Skin epidermis (tissue), 12 donors: ENCODE measurements around the gene AJAP1.

Experiments used
- H3K27ac ChIP-seq, 21 experiments: fragments of 200-600 bp; sonication (generic) in 11 of 21; one replicate each; pipeline ENCODE4 v1.5.0; 2020; ENCODE audit warnings: mild to moderate bottlenecking in 3 of 21, inconsistent platforms in 2 of 21, moderate library complexity in 2 of 21
- H3K4me3 ChIP-seq, 7 experiments: fragments of 200-600 bp; sonication (generic) in 2 of 7; one replicate each; pipeline ENCODE4 v1.5.0; 2020; ENCODE audit warnings: inconsistent platforms in 2 of 7, mild to moderate bottlenecking in 2 of 7, moderate library complexity in 1 of 7

The AJAP1 gene

DNA sequence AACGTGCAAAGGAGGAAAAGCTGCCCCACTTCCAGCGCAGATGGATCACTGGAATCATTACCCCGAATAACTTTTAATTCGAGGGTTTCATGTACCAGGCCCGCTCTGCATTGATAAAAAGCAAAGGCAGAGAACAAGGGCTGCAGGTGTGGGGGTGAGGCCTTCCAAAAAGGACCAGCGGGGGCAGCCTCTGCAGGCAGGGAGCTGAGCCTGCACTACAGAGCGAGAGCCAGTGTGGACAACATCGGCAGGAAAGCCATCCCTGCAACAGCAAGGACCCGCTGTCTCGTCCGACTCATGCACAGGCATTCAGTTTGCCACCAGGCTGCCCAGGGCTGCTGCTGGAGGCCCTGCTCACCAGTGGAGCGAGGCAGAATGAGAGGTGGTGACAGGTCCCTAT, 27.1 kb upstream of the AJAP1 start:
- no peak overlapping the region for H3K4me3 ChIP-seq
- H3K27ac ChIP-seq = no peak overlapping the region

DNA sequence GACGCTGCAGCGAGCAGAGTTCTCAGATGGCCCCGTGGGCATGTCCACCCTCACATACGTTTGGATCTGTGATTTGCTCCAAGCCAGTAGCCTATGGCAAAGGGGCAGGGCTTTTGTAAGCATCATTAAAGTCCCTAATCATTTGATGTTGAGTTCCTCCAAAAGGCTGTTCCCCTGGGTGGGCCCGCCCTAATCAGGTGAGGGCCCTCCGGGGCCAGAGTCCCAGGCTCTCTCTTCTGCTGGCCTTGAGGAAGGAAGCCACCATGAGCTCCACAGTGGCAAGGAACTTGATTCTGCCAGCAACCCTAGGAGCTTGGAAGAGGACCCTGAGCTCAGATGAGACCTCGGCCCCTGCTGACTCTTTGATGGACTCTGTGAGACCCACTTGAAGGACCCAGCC, 25.4 kb upstream of the AJAP1 start:
- H3K27ac ChIP-seq = no peak overlapping the region
- H3K4me3 ChIP-seq = no peak overlapping the region

DNA sequence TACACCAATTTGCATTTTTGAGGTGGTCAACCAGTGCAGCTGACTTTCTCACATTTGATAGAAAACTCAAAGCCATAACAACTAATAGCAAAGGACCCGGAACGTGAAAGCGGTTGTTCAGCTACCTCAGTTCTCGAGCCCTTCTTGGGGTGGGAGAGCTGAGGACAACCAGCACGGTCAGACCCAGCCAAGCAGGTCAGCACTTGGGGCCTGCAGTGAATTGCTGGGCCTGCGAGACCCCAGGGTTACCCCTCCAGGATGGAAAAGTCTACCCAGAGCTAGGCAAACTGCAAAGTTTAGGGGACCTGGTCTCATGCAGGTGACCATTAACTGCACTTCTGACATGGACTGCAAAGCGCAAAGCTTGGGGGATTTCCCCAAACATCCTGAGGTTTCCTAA, 23.8 kb upstream of the AJAP1 start:
- no peak overlapping the region for H3K27ac ChIP-seq
- no peak overlapping the region for H3K4me3 ChIP-seq

DNA sequence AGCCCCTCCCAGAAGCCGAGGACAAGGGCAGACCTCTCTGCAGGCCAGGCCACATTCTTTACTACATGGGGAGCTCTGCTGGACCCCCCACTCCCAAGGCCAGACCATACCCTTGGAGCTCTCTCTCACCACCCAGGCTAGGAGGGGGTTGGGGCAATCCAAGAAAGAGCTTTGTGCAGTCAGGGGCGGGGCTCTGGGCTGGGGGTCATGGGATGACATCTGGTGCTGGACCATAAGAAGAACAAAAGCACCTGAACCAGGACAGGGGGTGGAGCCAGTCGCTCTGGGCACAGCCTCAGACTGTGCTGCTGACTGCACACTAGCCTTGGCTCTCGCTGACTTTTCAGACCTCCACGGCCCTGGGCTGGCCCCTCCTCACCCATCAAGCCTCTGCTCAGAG, 23.1 kb upstream of the AJAP1 start:
- Histone ChIP-seq H3K27ac (no peak overlapping the region), H3K4me3 (no peak overlapping the region)

DNA sequence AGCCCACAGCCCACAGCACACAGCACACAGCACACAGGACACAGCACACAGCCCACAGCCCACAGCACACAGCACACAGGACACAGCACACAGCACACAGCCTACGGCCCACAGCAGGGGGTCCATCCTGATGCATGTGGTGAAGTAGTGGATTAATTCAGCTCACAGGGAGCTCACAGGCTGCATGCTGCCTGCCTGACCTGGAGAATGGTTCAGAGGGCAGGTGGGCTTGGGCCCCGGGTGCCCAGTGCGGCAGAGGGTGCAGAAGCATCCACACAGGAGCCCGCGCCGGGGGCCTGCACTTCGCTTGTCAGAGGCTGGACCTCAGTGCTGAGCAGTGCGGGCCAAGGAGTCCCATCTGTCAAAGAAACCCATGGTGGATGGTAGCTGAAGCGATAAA, 21.1 kb upstream of the AJAP1 start:
- Histone ChIP-seq H3K4me3 (no peak overlapping the region), H3K27ac (no peak overlapping the region)

- Histone ChIP-seq H3K4me3 (no peak overlapping the region), H3K27ac (no peak overlapping the region)
Observed at GRCh38 chr1:4634156-4634792, 20.1 kb upstream of the AJAP1 start.

DNA sequence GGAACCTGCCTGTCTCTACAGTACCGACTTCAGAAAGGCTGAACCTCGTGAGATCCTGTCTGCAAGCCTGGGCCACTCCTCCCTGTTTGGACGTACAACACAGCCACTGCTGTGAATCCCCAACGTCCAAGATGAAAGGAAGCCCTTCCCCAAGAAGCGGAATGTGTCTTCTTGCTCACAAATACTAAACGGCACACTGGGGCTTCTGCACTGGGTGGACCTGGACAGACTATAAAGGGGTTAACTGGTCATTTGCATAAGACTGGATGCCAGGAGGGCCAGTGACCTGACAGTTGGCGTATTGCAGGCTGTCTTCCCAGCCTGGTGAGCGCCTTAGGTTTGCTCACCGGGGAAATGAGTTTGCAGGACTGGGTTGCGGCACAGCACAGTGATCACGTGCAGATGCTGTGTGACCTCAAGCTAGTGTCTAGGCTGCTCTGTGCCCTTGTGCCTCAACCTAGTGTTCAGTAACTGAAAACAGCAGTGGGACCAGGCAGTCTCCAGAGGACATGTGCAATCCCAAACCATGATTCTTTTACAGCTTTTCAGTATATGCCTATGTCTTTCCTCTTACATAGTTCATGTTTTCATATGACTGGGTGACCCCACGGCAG, 19.5 kb upstream of the AJAP1 start:
- H3K27ac ChIP-seq = no peak overlapping the region
- H3K4me3 ChIP-seq = no peak overlapping the region

DNA sequence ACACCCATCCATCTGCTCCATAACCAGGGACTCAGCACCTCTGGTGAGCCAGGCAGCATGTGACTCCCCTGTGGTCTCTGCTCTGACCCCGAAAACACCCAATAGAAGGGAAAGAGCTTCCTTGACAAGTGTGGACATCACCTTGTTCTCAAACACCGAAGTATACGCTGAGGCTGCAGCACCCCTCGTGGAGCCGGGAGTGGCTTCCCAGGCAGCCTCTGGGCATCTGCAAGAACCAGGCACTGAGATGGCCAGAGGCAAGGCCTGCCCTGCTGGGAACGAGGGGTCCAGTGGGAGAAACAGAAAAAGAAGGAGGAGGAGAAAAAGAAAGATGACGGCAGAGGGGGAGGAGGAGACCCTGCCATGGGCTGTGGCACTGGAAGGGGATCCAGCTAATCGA, 18.2 kb upstream of the AJAP1 start:
- Histone ChIP-seq H3K27ac (no peak overlapping the region), H3K4me3 (no peak overlapping the region)

GRCh38 chr1:4636644-4637380, 17.6 kb upstream of the AJAP1 start:
- Histone ChIP-seq H3K27ac (no peak overlapping the region), H3K4me3 (no peak overlapping the region)

DNA sequence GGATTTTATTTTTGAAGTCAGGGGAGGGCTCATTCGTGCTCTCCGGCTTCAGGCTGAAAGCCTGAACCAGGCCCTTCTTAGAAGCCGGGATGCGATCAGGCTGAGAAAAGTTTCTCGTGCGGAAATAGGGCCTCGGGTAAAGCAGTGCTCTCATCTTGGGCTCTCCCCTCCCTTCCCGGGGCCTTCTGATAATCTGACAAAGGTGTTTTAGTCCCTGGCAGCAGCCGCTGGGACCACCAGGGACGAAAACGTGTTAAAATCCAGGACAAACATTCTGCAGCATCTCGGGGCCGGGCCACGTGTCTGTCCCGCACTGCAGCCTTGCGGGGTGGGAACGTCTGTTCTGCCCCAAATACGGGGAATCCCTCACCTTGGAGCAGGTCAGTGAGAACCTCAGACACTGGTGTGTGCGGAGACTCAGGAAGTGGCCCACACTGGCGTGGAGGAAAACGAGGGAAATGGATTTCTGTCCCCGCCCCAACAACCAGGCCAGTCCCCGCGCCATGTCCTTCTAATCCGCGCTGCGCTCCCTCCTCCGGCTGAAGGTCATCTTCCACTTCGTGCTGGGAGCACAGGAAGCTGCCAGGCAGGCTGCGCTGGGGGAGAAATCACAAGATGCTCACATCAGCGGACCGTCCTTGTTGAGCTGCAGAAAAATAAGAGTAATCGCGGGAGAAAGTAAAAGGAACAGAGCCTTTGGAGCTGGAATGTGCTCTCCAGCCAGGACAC, 16.6 kb upstream of the AJAP1 start:
- H3K27ac ChIP-seq = no peak overlapping the region
- H3K4me3 ChIP-seq = no peak overlapping the region

DNA sequence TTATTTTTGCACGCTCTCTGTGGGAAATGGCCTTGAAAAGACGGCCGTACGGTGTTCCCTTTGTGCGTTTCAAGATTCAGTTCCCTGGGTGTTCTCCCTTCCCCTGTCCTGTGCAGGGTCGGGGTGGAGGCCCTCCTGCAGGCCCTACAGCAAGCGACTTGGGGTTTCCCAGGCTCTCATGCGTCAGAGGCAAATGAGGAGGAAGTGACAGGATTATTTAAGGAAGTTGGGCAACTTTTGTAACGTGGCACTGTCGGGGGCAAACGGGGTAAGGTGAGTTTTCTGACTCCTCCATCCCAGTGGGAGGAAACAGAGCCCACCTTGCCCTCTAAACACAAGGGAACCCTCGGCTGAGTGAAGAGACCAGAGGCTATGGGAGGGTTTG, 16.1 kb upstream of the AJAP1 start:
- H3K27ac ChIP-seq = no peak overlapping the region
- H3K4me3 ChIP-seq = no peak overlapping the region

GRCh38 chr1:4640931-4641330, 13.5 kb upstream of the AJAP1 start:
- no peak overlapping the region for H3K4me3 ChIP-seq
- H3K27ac ChIP-seq = no peak overlapping the region

DNA sequence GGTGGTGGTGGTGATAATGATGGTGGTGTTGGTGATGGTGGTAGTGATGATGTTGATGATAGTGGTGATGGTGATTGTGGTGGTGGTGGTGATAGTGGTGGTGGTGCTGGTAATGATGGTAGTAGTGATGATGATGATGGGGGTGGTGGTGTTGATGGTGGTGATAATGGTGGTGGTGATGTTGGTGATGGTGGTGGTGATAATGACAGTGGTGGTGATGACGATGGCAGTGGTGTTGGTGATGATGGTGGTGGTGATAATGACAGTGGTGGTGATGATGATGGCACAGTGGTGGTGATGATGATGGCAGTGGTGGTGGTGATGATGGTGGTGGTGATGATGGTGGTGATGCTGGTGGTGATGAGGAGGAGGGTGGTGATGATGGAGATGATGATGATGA, 7.0 kb upstream of the AJAP1 start:
- no peak overlapping the region for H3K27ac ChIP-seq
- H3K4me3 ChIP-seq = no peak overlapping the region

DNA sequence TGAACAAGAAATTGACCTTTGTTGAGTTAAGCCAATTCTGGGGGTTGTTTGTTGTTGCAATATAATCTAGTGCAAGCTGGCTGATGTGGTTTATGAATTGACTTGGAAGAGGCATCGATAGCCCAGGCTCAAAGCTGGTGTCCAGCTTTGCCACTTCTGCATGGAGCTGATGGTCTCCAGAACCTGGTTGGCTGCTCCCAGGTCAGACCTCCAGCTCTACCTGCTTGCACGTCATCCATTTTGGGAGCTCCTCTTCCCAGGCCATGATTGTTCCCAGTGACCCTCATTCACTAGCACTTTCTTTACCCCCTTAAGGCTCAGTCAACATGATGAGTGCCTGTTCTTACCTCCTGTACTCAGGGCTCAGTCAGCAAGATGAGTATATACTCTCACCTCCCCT, 5.8 kb upstream of the AJAP1 start:
- Histone ChIP-seq H3K27ac (no peak overlapping the region), H3K4me3 (no peak overlapping the region)

GRCh38 chr1:4650481-4650880, 3.9 kb upstream of the AJAP1 start:
- Histone ChIP-seq H3K4me3 (no peak overlapping the region), H3K27ac (no peak overlapping the region)

DNA sequence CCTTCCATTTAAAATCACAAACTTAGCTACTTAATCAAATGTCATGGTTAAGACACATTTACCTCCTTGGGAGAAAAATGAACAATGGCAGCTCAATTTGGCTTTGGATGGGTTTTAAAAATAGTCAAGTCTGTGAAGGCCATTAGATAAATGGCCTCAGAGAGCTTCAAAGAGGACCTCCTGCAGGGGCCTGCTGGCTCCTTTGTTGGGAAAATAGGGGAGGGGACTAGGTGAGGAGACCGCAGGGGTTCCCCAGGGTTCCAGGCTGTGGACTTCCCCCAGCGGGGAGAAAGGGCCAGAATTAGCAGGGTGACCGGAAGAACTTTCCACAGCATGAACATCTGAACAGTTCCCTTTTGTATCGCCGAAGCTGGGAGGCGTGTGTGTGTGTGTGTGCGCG, 3.4 kb upstream of the AJAP1 start:
- no peak overlapping the region for H3K4me3 ChIP-seq

DNA sequence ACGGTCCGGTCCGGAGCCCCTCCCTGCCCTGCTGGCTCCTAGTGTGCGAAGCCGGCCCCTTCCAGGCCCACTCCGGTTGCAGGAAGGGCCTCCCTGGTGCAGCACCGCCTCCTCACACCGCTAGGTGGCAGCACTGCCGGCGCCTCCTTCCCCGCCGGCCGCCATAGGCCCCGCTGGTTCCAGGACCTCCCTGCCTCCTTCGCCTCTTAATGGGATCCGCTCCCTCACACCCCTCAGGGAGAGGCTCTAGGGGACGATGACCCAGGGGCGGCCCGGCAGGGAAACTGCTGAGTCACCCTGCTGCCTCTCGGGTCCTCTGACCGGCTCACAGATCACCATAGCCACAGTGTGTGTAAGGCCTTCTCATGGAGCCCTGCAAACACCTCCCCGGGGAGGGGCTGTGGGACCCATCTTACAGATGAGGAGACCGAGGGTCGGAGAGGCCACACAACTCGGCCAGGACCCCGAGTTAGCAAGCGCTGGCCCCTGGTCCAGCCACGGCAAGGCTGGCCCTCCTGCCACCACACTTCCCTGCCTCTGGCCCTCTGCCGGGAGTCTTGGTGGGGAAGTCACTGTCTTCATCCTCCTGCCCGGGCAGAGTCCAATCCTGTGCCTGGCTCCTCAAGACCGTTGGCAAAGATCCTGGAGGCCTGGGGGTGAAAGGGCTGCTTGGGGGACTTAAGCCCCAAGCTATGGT, 1.6 kb upstream of the AJAP1 start:
- Histone ChIP-seq H3K4me3 (no peak overlapping the region), H3K27ac (no peak overlapping the region)

More for the DNA sequence above, 3.4 kb upstream of the AJAP1 start:
- no peak overlapping the region for H3K27ac ChIP-seq

GRCh38 chr1:4653328-4653660, 1.1 kb upstream of the AJAP1 start:
- Histone ChIP-seq H3K4me3 (no peak overlapping the region), H3K27ac (no peak overlapping the region)

DNA sequence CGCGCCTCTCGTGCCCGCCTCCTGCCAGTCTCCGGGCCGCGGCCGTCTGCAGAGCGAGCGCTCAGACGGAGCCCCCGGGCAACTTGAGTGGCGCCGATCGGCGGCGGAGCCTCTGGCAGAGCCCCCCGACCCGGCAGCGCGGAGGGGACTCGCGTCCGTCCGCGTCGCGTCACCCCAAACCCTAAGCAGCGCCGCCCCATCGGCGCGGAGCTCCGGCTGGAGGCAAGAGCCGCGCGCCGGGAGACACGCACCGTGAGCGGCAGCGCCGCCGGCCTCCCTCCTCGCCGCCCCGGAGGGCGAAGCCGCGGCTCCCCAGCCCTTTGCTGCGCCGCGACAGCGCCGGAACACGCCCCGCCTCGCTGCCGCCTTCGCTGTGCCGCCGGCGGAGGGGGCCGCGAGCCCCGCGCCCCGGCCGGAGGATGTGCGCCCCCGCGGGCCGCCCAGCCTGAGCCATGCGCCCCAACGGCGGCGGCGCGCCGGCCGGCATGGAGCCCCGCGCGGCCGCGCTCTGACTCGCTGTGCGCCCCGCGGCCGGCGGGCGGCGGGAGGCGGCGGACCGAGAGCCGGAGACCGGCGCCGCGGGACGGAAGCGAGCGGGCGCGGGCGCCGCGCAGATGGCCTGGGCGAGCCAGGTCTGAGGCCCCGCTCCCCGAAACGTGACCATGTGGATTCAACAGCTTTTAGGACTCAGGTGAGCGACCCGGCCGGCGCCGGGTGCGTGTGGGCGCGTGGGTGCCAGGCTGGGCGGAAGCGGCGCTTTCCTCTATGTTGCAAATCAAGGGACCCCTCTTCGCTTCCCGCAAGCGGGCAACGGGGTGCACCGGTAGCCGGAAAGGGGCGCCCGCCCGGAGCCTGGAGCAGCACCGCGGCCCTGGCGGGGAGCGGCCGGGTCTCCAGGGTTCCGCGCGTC, 610 bp downstream of the AJAP1 start:
- no peak overlapping the region for H3K27ac ChIP-seq
- peak overlapping the region in 6 of 7 experiments; percentile 9 to 42 (median 23) for H3K4me3 ChIP-seq
